Thyroid gland (tissue), 4 donors: ENCODE results near the gene RAN.

Experiments used
- POLR2A ChIP-seq, 2 donors: fragments of 450-650 bp; IDR thresholded peaks; one replicate each; pipeline ENCODE4 v1.6.1; 2017; ENCODE audit warnings: antibody characterized with exemption in 2 of 2, mild to moderate bottlenecking in 2 of 2, moderate library complexity in 1 of 2
- TF ChIP-seq, protein P1 (sequence below), 6 experiments: fragments of 200-600 bp in 3 of 6; fragments of 450-650 bp in 3 of 6; sonication (generic) in 3 of 6; IDR thresholded peaks; one replicate each; pipeline ENCODE4 v1.5.1; 2016 to 2019; ENCODE audit warnings: antibody characterized with exemption in 6 of 6, mild to moderate bottlenecking in 2 of 6, inconsistent platforms in 1 of 6, moderate library complexity in 1 of 6

GRCh38 chr12:130925666-130926015 is 53.8 kb downstream of the RAN start:
- TF ChIP-seq, protein P1, sequence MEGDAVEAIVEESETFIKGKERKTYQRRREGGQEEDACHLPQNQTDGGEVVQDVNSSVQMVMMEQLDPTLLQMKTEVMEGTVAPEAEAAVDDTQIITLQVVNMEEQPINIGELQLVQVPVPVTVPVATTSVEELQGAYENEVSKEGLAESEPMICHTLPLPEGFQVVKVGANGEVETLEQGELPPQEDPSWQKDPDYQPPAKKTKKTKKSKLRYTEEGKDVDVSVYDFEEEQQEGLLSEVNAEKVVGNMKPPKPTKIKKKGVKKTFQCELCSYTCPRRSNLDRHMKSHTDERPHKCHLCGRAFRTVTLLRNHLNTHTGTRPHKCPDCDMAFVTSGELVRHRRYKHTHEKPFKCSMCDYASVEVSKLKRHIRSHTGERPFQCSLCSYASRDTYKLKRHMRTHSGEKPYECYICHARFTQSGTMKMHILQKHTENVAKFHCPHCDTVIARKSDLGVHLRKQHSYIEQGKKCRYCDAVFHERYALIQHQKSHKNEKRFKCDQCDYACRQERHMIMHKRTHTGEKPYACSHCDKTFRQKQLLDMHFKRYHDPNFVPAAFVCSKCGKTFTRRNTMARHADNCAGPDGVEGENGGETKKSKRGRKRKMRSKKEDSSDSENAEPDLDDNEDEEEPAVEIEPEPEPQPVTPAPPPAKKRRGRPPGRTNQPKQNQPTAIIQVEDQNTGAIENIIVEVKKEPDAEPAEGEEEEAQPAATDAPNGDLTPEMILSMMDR (IDR thresholded peaks at IDR 0.05): no peak
- TF ChIP-seq POLR2A (IDR thresholded peaks at IDR 0.05): no peak
